Brain pericyte (primary cell): Measurements from ENCODE around the gene FXYD1.
"Not testable (repeated sequence)": the region's sequence is repeated elsewhere in the genome, so short reads cannot be mapped to it uniquely, and the experiment has no call there.

Source experiments
- DNase-seq: peaks from one replicate; pipeline ENCODE4 v3.0.0-alpha.2; 2012; ENCODE audit warnings: low read depth, low spot score

The FXYD1 gene

GRCh38 chr19:35143231-35143715 lies 4.6 kb downstream of the FXYD1 start, which contains the start of gene FXYD7:
FXYD7 (plus strand) TSS chr19:35143255; CDS start chr19:35143334, 79 bp downstream.
- no peak for DNase-seq

GRCh38 chr19:35143818-35144217 lies 5.2 kb downstream of the FXYD1 start:
- no peak for DNase-seq

DNA sequence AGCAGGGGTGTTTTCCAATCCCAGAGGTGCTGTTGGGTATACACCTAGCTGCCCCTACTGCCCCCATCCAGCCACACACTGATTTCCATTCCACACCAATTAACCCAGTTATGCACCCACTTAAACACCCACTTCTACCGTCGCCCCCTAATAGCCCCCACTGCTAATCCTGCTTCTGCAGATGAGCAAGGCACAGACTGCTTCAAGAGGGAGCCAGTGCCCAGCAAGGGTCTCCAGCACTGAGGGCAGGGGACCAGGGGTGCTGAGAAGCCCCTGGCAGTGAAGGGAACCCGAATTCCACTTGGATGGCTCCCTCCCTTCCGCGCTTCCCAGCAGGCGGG lies 5.6 kb downstream of the FXYD1 start:
- no peak for DNase-seq

GRCh38 chr19:35144600-35145436 lies 6.2 kb downstream of the FXYD1 start:
- no peak for DNase-seq

DNA sequence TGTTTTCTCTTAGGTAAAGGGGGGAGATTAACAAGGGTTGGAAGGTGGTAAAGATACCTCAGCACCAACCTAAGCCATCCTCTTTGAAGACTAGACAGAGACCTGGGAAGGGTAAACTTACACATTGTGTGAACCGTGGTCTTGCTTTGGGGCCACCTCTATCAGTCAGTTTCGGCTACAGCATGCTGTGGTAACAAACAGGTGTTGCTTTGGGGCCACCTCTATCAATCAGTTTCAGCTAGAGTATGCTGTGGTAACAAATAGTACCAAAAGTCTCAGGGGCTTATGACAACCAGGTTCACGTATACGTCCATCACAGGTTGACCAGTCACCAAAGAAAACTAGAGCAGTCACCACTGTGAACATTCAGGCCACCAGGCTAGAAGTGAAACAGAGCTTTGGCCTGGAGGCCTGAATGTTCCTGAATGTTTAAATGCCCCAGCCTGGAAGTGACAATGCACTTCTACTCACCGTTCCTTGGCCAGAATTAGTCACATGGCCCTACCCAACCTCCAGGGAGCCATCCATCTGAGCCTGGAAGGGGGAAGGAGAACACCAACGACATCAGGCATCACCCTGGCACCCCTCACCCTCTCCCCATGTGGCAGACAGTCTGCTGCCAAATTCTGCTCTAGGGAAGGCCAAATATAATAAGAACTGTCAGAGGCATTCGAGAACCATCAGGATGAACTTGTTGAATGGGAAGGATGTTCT lies 8.3 kb downstream of the FXYD1 start:
- no peak for DNase-seq

- DNase-seq: no peak
These were observed 10.8 kb downstream of the FXYD1 start for GRCh38 chr19:35149463-35149862.

- no peak for DNase-seq
These were observed 11.8 kb downstream of the FXYD1 start for GRCh38 chr19:35150445-35150844.

- DNase-seq: no peak
These were observed 12.8 kb downstream of the FXYD1 start for GRCh38 chr19:35151273-35152065.

GRCh38 chr19:35153129-35153522 lies 14.5 kb downstream of the FXYD1 start:
- DNase-seq: not testable (repeated sequence)

GRCh38 chr19:35153701-35154524 lies 15.3 kb downstream of the FXYD1 start:
- no peak for DNase-seq

GRCh38 chr19:35154525-35155406 lies 16.1 kb downstream of the FXYD1 start, which contains the start of gene FXYD5:
FXYD5 (plus strand) TSS chr19:35154735; CDS start chr19:35155551, 816 bp downstream.
- no peak for DNase-seq

GRCh38 chr19:35155441-35155840 lies 16.8 kb downstream of the FXYD1 start:
- DNase-seq: no peak

DNA sequence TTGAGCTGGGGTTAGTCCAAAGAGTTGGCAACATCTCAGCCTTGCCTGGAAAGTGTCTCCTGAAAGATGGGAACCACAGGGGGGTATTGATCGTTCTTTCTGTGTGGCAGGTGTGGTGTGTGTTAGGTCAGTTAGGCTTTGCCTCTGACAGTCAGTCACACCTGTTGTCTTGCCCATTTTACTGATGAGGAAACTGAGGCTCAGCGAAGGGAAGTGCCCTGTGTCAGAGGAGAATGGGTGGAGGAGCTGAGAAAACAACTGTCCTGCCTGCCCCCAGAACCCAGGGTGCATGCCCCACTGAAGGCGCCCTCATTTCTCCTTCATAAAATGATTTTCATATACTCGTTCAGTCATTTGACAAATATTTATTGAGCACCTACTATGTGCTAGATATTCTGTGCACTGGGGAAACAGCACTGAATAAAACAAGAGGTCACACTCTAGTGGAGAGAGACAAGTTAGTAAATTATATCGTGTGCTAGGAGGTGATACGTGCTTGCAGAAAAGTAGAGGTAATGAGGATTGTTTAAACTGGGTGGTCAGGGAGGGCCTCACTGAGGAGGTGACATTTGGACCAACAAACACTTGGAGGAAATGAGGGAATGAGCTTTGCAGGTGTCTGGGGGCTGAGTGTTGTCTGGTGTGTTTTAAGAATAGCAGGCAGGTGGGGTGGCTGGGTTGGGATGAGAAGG lies 17.5 kb downstream of the FXYD1 start:
- DNase-seq: no peak

DNA sequence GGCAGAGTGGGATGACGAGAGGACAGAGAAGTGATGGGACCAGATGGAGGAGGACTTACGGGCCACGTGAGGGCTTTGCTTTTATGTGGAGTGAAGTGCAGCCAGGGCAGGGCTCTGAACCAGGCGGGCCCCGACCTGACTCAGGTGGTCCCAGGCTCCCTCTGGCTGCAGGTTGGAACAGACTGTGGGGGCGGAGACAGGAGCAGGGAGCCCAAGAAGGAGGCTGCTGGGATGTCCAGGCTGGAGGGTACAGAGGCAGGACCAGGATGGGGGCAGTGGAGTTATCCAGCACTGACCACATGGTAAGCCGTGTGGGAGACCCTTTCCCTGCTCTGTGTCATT lies 18.0 kb downstream of the FXYD1 start:
- DNase-seq: no peak

DNA sequence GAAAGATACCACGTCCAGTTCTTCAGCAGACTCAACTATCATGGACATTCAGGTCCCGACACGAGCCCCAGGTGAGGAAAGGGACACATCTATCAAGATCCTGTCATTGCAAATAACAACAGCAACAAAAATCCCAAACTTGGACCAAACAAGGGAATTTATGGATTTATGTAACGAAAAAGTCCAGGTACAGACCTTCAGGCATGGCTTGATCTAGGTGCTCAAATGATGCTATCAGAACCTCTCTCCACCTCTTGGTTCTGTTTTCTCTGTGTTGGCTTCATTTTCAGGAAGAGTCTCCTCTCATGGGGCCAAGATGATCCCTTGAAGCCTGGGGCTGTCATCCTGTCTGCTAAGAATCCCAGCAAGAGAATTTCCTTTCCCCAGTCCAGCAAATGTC lies 18.8 kb downstream of the FXYD1 start:
- no peak for DNase-seq

- no peak for DNase-seq
These were observed 21.0 kb downstream of the FXYD1 start for GRCh38 chr19:35159606-35160005.

DNA sequence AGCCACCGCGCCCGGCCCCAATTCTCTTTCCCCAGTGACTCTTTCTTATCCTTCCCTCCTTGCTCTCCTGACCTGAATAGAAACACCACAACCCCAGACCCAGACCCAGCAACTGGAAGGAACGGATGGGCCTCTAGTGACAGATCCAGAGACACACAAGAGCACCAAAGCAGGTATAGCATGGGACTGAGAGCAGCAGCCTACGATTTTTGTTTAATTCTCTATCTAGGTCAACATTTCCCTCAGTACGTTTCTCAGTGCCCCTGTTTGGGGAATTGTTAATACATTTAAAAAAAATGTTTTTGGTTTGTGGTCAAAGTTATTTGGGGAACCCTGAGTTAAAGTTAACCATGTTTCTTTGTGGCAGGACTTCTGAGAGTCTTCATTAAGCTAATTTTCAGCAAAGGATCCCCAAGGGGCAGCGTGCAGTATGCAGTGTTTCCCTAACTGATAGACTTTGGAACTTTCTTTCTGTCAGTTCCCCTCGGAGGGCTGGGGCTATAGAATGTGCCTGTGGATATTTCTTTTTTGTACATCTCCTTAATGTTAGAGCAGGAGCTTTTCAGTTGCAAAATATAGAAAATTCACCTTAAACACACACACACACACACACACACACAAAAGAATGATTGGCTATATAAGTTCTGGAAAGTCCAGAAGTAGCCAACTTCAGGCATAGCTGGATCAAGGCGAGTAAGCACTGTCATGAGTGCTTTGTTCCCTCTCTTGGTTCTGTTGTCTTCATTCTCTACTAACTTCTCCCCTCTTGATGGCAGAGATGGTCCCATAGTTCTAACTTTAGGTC lies 22.2 kb downstream of the FXYD1 start:
- no peak for DNase-seq

DNA sequence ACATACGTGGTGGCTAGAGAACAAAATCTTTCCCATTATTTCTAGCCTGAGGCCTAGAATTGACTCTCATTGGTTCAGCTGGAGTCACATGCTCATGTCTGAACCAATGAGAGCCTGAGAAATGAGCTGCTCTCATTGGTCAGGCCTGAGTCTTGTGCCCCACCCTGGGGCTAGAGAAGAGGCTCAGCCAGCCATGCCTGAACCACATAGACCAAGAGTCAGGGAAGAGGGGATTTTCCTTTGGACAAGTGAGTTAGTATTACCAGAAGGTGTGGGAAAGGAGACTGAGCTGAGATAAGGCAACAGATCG lies 22.8 kb downstream of the FXYD1 start:
- no peak for DNase-seq
